GM18499 (cell line): ENCODE results near the gene LRRC75A.
"Not testable (repeated sequence)": the region's sequence is repeated elsewhere in the genome, so short reads cannot be mapped to it uniquely, and the experiment has no call there.

ENCODE experiments used
- ATAC-seq: cut with Tn5 transposase; IDR thresholded peaks from one replicate; pipeline ENCODE4 v1.9.1; 2021; ENCODE audit warnings: moderate number of reproducible peaks; ENCODE audit not compliant: insufficient read depth, unreplicated experiment

LRRC75A gene

GRCh38 chr17:16491703-16492612 is at the start of gene LRRC75A:
Gene LRRC75A, minus strand, starts transcription at chr17:16492193. Its CDS starts 203 bp downstream, at chr17:16491990.
- ATAC-seq, result no peak

- ATAC-seq, result no peak
Measured at GRCh38 chr17:16537130-16537458, 45.1 kb upstream of the LRRC75A start.

GRCh38 chr17:16534236-16534635 is 42.2 kb upstream of the LRRC75A start:
- ATAC-seq, result no peak

- no peak for ATAC-seq
Measured at GRCh38 chr17:16529906-16530305, 37.9 kb upstream of the LRRC75A start.

- ATAC-seq, result no peak
Measured at GRCh38 chr17:16527298-16527697, 35.3 kb upstream of the LRRC75A start.

- not testable (repeated sequence) for ATAC-seq
Measured at GRCh38 chr17:16525556-16525955, 33.6 kb upstream of the LRRC75A start.

- ATAC-seq, result no peak
Measured at GRCh38 chr17:16521070-16521727, 29.2 kb upstream of the LRRC75A start.

- no peak for ATAC-seq
Measured at GRCh38 chr17:16519021-16519420, 27.0 kb upstream of the LRRC75A start.

GRCh38 chr17:16517477-16517876 is 25.5 kb upstream of the LRRC75A start:
- no peak for ATAC-seq

GRCh38 chr17:16516594-16517051 is 24.6 kb upstream of the LRRC75A start:
- ATAC-seq, result no peak

GRCh38 chr17:16515933-16516332 is 23.9 kb upstream of the LRRC75A start:
- ATAC-seq, result no peak

- no peak for ATAC-seq
Measured at GRCh38 chr17:16513873-16514272, 21.9 kb upstream of the LRRC75A start.

- no peak for ATAC-seq
Measured at GRCh38 chr17:16512011-16512410, 20.0 kb upstream of the LRRC75A start.

- no peak for ATAC-seq
Measured at GRCh38 chr17:16511593-16511992, 19.6 kb upstream of the LRRC75A start.

GRCh38 chr17:16507918-16508533 is 16.0 kb upstream of the LRRC75A start:
- no peak for ATAC-seq

- no peak for ATAC-seq
Measured at GRCh38 chr17:16506188-16506587, 14.2 kb upstream of the LRRC75A start.

- no peak for ATAC-seq
Measured at GRCh38 chr17:16504984-16505383, 13.0 kb upstream of the LRRC75A start.

GRCh38 chr17:16496820-16497489 is 5.0 kb upstream of the LRRC75A start:
- ATAC-seq, result no peak

- no peak for ATAC-seq
Measured at GRCh38 chr17:16495980-16496819, 4.2 kb upstream of the LRRC75A start.

- ATAC-seq, result no peak
Measured at GRCh38 chr17:16495561-16495960, 3.6 kb upstream of the LRRC75A start.
